ENCODE data around the gene TNN. TPM values are rescaled to one million over a fixed set of nuclear protein-coding genes. Genes with fewer than 3 reads are reported as not detected.
A peak's percentile ranks its signal among the peaks of the same experiment; 100 is the strongest.

The TNN gene
- total and polyA plus RNA-seq, 2 donors from 2014 or later: 0.26 TPM; not detected in 1

DNA sequence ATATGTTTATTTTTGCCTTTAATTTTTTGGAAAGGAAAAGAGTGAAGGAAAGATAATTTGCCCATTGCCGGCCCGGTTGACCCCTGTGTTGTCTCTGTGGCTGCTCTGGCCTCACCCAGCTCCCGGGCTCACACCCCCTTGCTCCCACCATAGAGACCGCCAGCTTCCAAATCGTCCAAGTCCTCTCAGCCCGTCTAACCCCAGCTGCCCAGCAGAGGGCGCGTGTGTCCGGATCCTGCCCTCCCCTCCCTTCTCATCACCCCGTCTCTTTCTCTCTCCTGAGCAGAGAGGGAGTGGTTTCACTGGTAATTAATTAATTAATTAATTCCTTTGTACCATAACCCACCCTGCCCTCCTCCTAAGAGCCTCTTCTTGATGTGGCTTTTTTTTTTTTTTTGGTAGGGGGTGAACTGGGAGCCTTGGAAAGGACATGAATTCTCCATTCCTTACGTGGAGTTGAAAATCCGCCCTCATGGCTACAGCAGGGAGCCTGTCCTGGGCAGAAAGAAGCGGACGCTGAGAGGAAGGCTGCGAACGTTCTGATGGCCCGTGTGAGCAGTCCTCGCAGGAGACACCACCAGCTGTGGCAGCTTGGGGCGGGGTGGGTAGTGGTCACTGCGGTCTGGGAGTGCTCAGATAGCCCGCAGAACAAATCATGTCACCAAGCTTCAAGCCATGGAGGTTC lies 79.0 kb downstream of the TNN start:
- FAIRE-seq: no peak
- intact Hi-C loops (cut with DNase I): no loop called here
- Histone ChIP-seq H3K9ac (ENCODE audit: low read length in 3 of 3) (peak overlapping the region in 1 of 3 donors; percentile 25), H3K4me3 (ENCODE audit: low read length in 3 of 3) (no peak overlapping the region), H3K9me3 (ENCODE audit: control insufficient read depth in 2 of 3, insufficient read depth in 1 of 3, low read length in 3 of 3) (no peaks in the 10 kb centered on the region), H3K27me3 (ENCODE audit: control insufficient read depth, insufficient read depth, low read length) (no peaks in the 10 kb centered on the region), H3K27ac (ENCODE audit: low read depth in 2 of 2, low read length in 2 of 2) (no peak overlapping the region), H3K4me1 (ENCODE audit: control insufficient read depth in 2 of 3, insufficient read depth in 2 of 3, low read depth in 1 of 3, low read length in 3 of 3) (no peaks in the 10 kb centered on the region), H3K36me3 (ENCODE audit: control insufficient read depth in 2 of 3, insufficient read depth in 3 of 3, low read length in 3 of 3) (no peaks in the 10 kb centered on the region)
- peak; percentile 78 to 82 (median 80) for DNase-seq
- TF ChIP-seq, protein P1, sequence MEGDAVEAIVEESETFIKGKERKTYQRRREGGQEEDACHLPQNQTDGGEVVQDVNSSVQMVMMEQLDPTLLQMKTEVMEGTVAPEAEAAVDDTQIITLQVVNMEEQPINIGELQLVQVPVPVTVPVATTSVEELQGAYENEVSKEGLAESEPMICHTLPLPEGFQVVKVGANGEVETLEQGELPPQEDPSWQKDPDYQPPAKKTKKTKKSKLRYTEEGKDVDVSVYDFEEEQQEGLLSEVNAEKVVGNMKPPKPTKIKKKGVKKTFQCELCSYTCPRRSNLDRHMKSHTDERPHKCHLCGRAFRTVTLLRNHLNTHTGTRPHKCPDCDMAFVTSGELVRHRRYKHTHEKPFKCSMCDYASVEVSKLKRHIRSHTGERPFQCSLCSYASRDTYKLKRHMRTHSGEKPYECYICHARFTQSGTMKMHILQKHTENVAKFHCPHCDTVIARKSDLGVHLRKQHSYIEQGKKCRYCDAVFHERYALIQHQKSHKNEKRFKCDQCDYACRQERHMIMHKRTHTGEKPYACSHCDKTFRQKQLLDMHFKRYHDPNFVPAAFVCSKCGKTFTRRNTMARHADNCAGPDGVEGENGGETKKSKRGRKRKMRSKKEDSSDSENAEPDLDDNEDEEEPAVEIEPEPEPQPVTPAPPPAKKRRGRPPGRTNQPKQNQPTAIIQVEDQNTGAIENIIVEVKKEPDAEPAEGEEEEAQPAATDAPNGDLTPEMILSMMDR (IDR thresholded peaks at IDR 0.05; ENCODE audit: borderline replicate concordance, extremely low read depth, insufficient read depth): peak; percentile 81

DNA sequence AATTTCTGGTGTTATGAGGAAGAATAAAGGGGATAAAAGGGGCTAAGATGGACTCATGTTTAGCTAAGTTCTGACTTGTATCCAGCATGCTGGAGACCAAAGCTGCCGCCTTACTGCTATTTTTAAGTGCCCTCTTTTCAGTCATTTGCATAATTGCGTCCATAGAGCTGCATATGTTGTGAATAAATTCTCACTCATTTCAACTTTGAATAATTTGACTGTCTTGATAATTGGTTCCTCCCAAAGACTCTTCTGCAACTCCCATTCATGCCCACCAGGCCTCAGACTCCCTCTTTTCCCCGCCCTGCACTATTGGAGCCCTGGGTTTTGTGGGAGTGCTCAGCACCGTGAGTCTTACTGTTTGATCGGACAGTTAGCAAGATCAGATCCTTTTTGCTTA lies 79.9 kb downstream of the TNN start:
- H3K27me3 ChIP-seq (ENCODE audit: control insufficient read depth, insufficient read depth, low read length): no peaks in the 10 kb centered on the region
- H3K4me3 ChIP-seq (ENCODE audit: low read length in 3 of 3): no peak overlapping the region
- intact Hi-C loops (cut with DNase I): no loop called here
- no peak for DNase-seq
- TF ChIP-seq, protein P1 (IDR thresholded peaks at IDR 0.05; ENCODE audit: borderline replicate concordance, extremely low read depth, insufficient read depth): no peak
- H3K9me3 ChIP-seq (ENCODE audit: control insufficient read depth in 2 of 3, insufficient read depth in 1 of 3, low read length in 3 of 3): no peaks in the 10 kb centered on the region
- H3K9ac ChIP-seq (ENCODE audit: low read length in 3 of 3): no peak overlapping the region
- H3K4me1 ChIP-seq (ENCODE audit: control insufficient read depth in 2 of 3, insufficient read depth in 2 of 3, low read depth in 1 of 3, low read length in 3 of 3): no peaks in the 10 kb centered on the region
- H3K36me3 ChIP-seq (ENCODE audit: control insufficient read depth in 2 of 3, insufficient read depth in 3 of 3, low read length in 3 of 3): no peaks in the 10 kb centered on the region
- no peak for FAIRE-seq
- H3K27ac ChIP-seq (ENCODE audit: low read depth in 2 of 2, low read length in 2 of 2): no peak overlapping the region

DNA sequence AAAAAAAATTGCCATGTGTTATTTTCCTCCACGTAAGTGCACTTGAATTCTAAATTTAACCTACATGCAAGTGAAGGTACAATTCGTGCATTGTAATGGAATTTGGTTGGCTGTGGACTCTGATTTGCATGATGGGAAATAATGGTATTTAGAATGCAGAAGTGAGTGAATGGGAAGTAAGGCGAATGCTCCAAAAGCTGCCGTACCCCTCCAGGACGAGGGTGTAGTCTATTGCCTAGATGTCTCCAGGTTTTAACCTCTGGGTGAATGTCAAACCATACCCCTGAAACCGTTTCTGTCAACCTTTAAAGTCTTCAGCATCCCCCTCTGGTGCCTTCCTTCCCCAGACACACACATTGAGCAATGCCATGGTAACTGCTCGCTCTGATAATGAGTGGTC lies 80.4 kb downstream of the TNN start:
- intact Hi-C loops (cut with DNase I): no loop called here
- FAIRE-seq (no peak), DNase-seq (no peak)
- H3K4me3 ChIP-seq (ENCODE audit: low read length in 3 of 3): no peak overlapping the region
- no peaks in the 10 kb centered on the region for H3K36me3 ChIP-seq (ENCODE audit: control insufficient read depth in 2 of 3, insufficient read depth in 3 of 3, low read length in 3 of 3)
- no peak overlapping the region for H3K9ac ChIP-seq (ENCODE audit: low read length in 3 of 3)
- no peaks in the 10 kb centered on the region for H3K4me1 ChIP-seq (ENCODE audit: control insufficient read depth in 2 of 3, insufficient read depth in 2 of 3, low read depth in 1 of 3, low read length in 3 of 3)
- no peaks in the 10 kb centered on the region for H3K27me3 ChIP-seq (ENCODE audit: control insufficient read depth, insufficient read depth, low read length)
- TF ChIP-seq, protein P1 (IDR thresholded peaks at IDR 0.05; ENCODE audit: borderline replicate concordance, extremely low read depth, insufficient read depth): no peak
- H3K27ac ChIP-seq (ENCODE audit: low read depth in 2 of 2, low read length in 2 of 2): no peak overlapping the region
- no peaks in the 10 kb centered on the region for H3K9me3 ChIP-seq (ENCODE audit: control insufficient read depth in 2 of 3, insufficient read depth in 1 of 3, low read length in 3 of 3)
